ENCODE data around the gene EIF4E3.

The EIF4E3 gene

GRCh38 chr3:71689291-71689690, 35.9 kb downstream of the EIF4E3 start:
- DNase-seq: no peak

GRCh38 chr3:71688121-71688520, 37.1 kb downstream of the EIF4E3 start:
- no peak for DNase-seq

- DNase-seq: no peak
These were observed 39.5 kb downstream of the EIF4E3 start for GRCh38 chr3:71685686-71686085.

- DNase-seq: no peak
These were observed 40.3 kb downstream of the EIF4E3 start for GRCh38 chr3:71684757-71685386.

GRCh38 chr3:71684046-71684756, 41.0 kb downstream of the EIF4E3 start:
- DNase-seq: no peak

GRCh38 chr3:71681224-71681668, 44.0 kb downstream of the EIF4E3 start:
- peak in 2 of 5 donors; percentile 5 to 25 for DNase-seq

- no peak for DNase-seq
These were observed 44.6 kb downstream of the EIF4E3 start for GRCh38 chr3:71680603-71681002.

- no peak for DNase-seq
These were observed 48.3 kb downstream of the EIF4E3 start for GRCh38 chr3:71676931-71677330.

GRCh38 chr3:71673486-71673885, 51.7 kb downstream of the EIF4E3 start:
- no peak for DNase-seq

GRCh38 chr3:71672807-71673206, 52.4 kb downstream of the EIF4E3 start:
- no peak for DNase-seq

- DNase-seq: no peak
These were observed 52.9 kb downstream of the EIF4E3 start for GRCh38 chr3:71672340-71672739.

- DNase-seq: no peak
These were observed 53.9 kb downstream of the EIF4E3 start for GRCh38 chr3:71671216-71671845.

- DNase-seq: no peak
These were observed 62.6 kb downstream of the EIF4E3 start for GRCh38 chr3:71662568-71662967.

- no peak for DNase-seq
These were observed 63.1 kb downstream of the EIF4E3 start for GRCh38 chr3:71662056-71662455.

GRCh38 chr3:71659864-71660591, 65.2 kb downstream of the EIF4E3 start:
- DNase-seq: no peak

- DNase-seq: no peak
These were observed 67.2 kb downstream of the EIF4E3 start for GRCh38 chr3:71657831-71658530.

GRCh38 chr3:71655061-71655460, 70.1 kb downstream of the EIF4E3 start:
- DNase-seq: no peak

GRCh38 chr3:71653414-71653807, 71.8 kb downstream of the EIF4E3 start:
- no peak for DNase-seq

GRCh38 chr3:71652781-71653413, 72.3 kb downstream of the EIF4E3 start:
- peak in 2 of 5 donors; percentile 3 to 11 for DNase-seq

- no peak for DNase-seq
These were observed 73.6 kb downstream of the EIF4E3 start for GRCh38 chr3:71651625-71652024.

- no peak for DNase-seq
These were observed 74.8 kb downstream of the EIF4E3 start for GRCh38 chr3:71650372-71650771.

- no peak for DNase-seq
These were observed 75.4 kb downstream of the EIF4E3 start for GRCh38 chr3:71649757-71650156.
